K562 (cell line): ENCODE measurements around the gene SGPP1. TPM values are rescaled to one million over a fixed set of nuclear protein-coding genes. Genes with fewer than 3 reads are reported as not detected.

ENCODE experiments used
- BRCA1 ChIP-seq, 2 experiments: fragments of 450-650 bp in 1 of 2; sonication (generic) in 1 of 2; formaldehyde crosslinking in 1 of 2; IDR thresholded peaks; 2 replicates each; pipeline versions ENCODE4 v1.5.0 to v1.6.1; 2017 to 2020; ENCODE audit warnings: mild to moderate bottlenecking in 1 of 2, missing genetic modification reagents in 1 of 2
- CHCHD3 ChIP-seq: fragments of 250-450 bp; sonication (Bioruptor Pico); IDR thresholded peaks from 2 replicates; pipeline ENCODE4 v2.1.2; 2022; ENCODE audit warnings: mild to moderate bottlenecking
- CHD2 ChIP-seq: IDR thresholded peaks from 2 replicates; pipeline ENCODE4 v1.6.1; 2011; ENCODE audit warnings: low read depth, low read length
- DIDO1 ChIP-seq: fragments of 450-650 bp; IDR thresholded peaks from 2 replicates; pipeline ENCODE4 v1.6.1; 2016; ENCODE audit warnings: low read depth, missing biosample characterization, missing genetic modification characterization
- EWSR1 ChIP-seq: fragments of 450-650 bp; IDR thresholded peaks from 2 replicates; pipeline ENCODE4 v1.6.1; 2018; ENCODE audit warnings: borderline replicate concordance, mild to moderate bottlenecking, low read depth, moderate library complexity; ENCODE audit not compliant: partially characterized antibody
- FOXP1 ChIP-seq: sonication (generic); formaldehyde crosslinking; IDR thresholded peaks from 2 replicates; pipeline ENCODE4 v1.8.0; 2022; ENCODE audit warnings: mild to moderate bottlenecking, missing genetic modification reagents
- GABPA ChIP-seq: fragments of 200-800 bp; sonication (Bioruptor generic); conservative IDR thresholded peaks from 2 replicates; pipeline ENCODE4 v1.6.1; 2016; ENCODE audit warnings: low read depth, missing genetic modification characterization, missing compliant biosample characterization
- HDAC1 ChIP-seq, 2 experiments: fragments of 450-650 bp; IDR thresholded peaks; 2 replicates each; pipeline ENCODE4 v1.6.1; 2016 to 2017; ENCODE audit warnings: inconsistent platforms in 1 of 2, mild to moderate bottlenecking in 1 of 2, moderate library complexity in 1 of 2
- HDGF ChIP-seq: fragments of 450-650 bp; IDR thresholded peaks from 2 replicates; pipeline ENCODE4 v1.6.1; 2016
- NCOA6 ChIP-seq: fragments of 450-650 bp; IDR thresholded peaks from 2 replicates; pipeline ENCODE4 v1.6.1; 2017; ENCODE audit warnings: mild to moderate bottlenecking
- PTTG1 ChIP-seq: fragments of 450-650 bp; IDR thresholded peaks from 2 replicates; pipeline ENCODE4 v1.6.1; 2016; ENCODE audit warnings: low read depth, mild to moderate bottlenecking, missing genetic modification characterization, missing compliant biosample characterization
- RAD21 ChIP-seq, 2 experiments: fragments of 250-450 bp in 1 of 2; fragments of 450-650 bp in 1 of 2; sonication (Bioruptor Pico) in 1 of 2; formaldehyde crosslinking in 1 of 2; IDR thresholded peaks in 1 of 2; conservative IDR thresholded peaks in 1 of 2; 2 replicates each; pipeline versions ENCODE4 v1.4.0 to v1.8.0; 2020 to 2022; ENCODE audit warnings: mild to moderate bottlenecking in 2 of 2, moderate library complexity in 1 of 2
- RBBP5 ChIP-seq: fragments of 200-600 bp; sonication (generic); IDR thresholded peaks from 2 replicates; pipeline ENCODE4 v1.6.1; 2012; ENCODE audit warnings: borderline replicate concordance, mild to moderate bottlenecking, low read length, control low read depth, inconsistent platforms; ENCODE audit not compliant: insufficient read depth, poor library complexity, severe bottlenecking
- RNF2 ChIP-seq: sonication (generic); IDR thresholded peaks from 2 replicates; pipeline ENCODE4 v1.6.1; 2016
- SMARCE1 ChIP-seq: fragments of 450-650 bp; IDR thresholded peaks from 2 replicates; pipeline ENCODE4 v1.7.1; 2016; ENCODE audit warnings: mild to moderate bottlenecking
- SREBF1 ChIP-seq: fragments of 150-350 bp; IDR thresholded peaks from 2 replicates; pipeline ENCODE4 v1.6.1; 2014; ENCODE audit warnings: antibody characterized with exemption, low read depth, low read length, borderline replicate concordance
- TCF3 ChIP-seq: sonication (generic); formaldehyde crosslinking; IDR thresholded peaks from 2 replicates; pipeline ENCODE4 v1.4.0; 2020; ENCODE audit warnings: mild to moderate bottlenecking, missing genetic modification reagents
- U2AF2 ChIP-seq: fragments of 200-400 bp; formaldehyde crosslinking; optimal IDR thresholded peaks from 2 replicates; pipeline ENCODE3; 2017; ENCODE audit warnings: low read depth, mild to moderate bottlenecking, low read length
- ZBTB1 ChIP-seq: sonication (generic); formaldehyde crosslinking; IDR thresholded peaks from 2 replicates; pipeline ENCODE4 v1.8.1; 2023; ENCODE audit warnings: missing genetic modification reagents, low read depth, mild to moderate bottlenecking, borderline replicate concordance
- ZKSCAN1 ChIP-seq: fragments of 150-350 bp; IDR thresholded peaks from 2 replicates; pipeline ENCODE4 v1.6.1; 2016; ENCODE audit warnings: low read depth, low read length
- ZNF316 ChIP-seq: fragments of 450-650 bp; IDR thresholded peaks from 2 replicates; pipeline ENCODE4 v1.6.1; 2016
- ZNF57 ChIP-seq: fragments of 450-650 bp; formaldehyde crosslinking; IDR thresholded peaks from 2 replicates; pipeline ENCODE4 v1.4.0; 2020; ENCODE audit warnings: mild to moderate bottlenecking, moderate library complexity
- polyA plus RNA-seq, 8 experiments: library from polyadenylated mRNA; depleted of rRNA in 4 of 8; stranded (reverse) in 5 of 8; unstranded in 3 of 8; fragments of >200 nt; fragmentation: Nextera tagmentation in 2 of 8; fragmentation: Illumina TruSeq in 1 of 8; extraction: Ambion mirVana in 2 of 8; extraction: Trizol in 1 of 8; gene quantifications; 2 replicates each; pipeline versions ENCODE4 v1.2.1 to v1.2.3, GENCODE V29; 2011 to 2014; ENCODE audit warnings: inconsistent platforms in 1 of 8, missing spikeins in 1 of 8
- total RNA-seq, 7 experiments: library from RNA; depleted of rRNA in 6 of 7; stranded (reverse); fragments of >200 nt in 6 of 7; fragmentation: Illumina TruSeq in 2 of 7; extraction: Trizol in 2 of 7; gene quantifications; 2 replicates each; pipeline versions ENCODE4 v1.2.1 to v1.2.3, GENCODE V29; 2011 to 2021; ENCODE audit warnings: low replicate concordance in 1 of 7
- TF ChIP-seq, protein P1 (sequence below), 2 experiments: IDR thresholded peaks; 2 replicates each; pipeline ENCODE4 v1.6.1; 2011; ENCODE audit warnings: borderline replicate concordance in 1 of 2, control low read depth in 1 of 2, low read depth in 1 of 2, low read length in 1 of 2, mild to moderate bottlenecking in 1 of 2, mixed read lengths in 1 of 2, moderate library complexity in 1 of 2; ENCODE audit not compliant: insufficient read depth in 1 of 2, insufficient read length in 1 of 2, poor library complexity in 1 of 2, severe bottlenecking in 1 of 2; ENCODE audit errors: extremely low read depth in 1 of 2
- TF ChIP-seq, protein P2 (sequence below): fragments of 250-450 bp; sonication (Bioruptor Pico); IDR thresholded peaks from 2 replicates; pipeline ENCODE4 v1.8.0; 2022; ENCODE audit warnings: moderate library complexity, mild to moderate bottlenecking, inconsistent platforms
- TF ChIP-seq, protein P3 (sequence below): fragments of 450-650 bp; IDR thresholded peaks from 2 replicates; pipeline ENCODE4 v1.6.1; 2016

SGPP1 gene
- total and polyA plus RNA-seq, 9 of the 15 experiments (the other 6 are each of a cell fraction or from before 2014, with no cell fraction given): 2.2 to 7.3 (median 5.6) TPM

DNA sequence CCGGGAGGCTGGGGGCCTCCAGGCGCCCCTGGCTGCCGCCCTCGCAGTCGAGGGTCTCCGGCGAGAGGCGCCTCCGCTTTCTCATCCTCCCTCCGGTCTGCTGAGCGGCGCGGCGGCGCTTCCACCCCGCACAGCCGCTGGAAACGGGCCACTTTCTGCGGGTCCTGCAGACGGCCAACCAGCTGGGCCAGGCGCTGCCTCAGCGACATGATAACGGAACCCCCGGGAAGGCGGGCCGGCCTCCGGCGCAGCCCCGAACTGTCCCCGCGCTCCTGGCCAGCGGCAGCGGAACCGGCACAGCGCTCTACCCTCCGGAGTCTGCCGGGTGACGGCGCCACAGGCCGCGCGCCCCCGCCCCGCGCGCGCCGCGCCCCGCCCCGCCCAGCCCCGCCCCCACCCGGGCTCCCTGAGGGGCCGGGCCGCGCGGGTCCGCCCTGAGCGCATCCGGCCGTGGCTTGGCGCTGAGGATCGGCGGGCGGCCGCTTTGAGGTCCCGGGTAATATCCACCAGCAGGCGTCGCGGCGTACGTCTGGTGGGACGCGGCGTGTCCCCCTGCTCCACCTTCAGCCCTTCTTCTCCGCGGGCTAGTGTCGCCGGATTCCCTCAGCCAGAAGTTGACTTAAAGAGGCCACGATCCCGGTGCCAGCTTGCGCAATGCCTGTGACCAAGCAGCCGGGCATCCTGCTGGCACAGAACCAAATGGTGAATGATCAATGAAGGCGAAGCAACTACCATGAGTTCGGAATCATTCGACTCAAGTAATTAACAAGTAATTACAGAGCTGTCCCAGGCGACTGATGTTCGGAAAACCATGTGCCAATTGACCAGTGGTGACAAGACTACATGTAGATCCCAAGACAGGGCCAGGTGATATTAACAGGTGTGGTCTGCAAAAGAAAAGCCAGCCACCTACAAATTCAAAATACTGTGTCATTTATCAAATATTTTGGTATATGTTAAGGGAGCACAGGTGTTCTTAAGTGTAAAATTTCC is at the start of gene SGPP1 (continued):
- TF ChIP-seq, protein P1, sequence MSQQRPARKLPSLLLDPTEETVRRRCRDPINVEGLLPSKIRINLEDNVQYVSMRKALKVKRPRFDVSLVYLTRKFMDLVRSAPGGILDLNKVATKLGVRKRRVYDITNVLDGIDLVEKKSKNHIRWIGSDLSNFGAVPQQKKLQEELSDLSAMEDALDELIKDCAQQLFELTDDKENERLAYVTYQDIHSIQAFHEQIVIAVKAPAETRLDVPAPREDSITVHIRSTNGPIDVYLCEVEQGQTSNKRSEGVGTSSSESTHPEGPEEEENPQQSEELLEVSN (IDR thresholded peaks at IDR 0.05; ENCODE audit: borderline replicate concordance in 1 of 2, extremely low read depth in 1 of 2, insufficient read depth in 1 of 2, insufficient read length in 1 of 2, low read depth in 1 of 2, low read length in 1 of 2, poor library complexity in 1 of 2, severe bottlenecking in 1 of 2): peak in 1 of 2 experiments; percentile 35
- TF ChIP-seq RNF2: no peak
- TF ChIP-seq DIDO1 (tag): no peak
- TF ChIP-seq HDAC1 (IDR thresholded peaks at IDR 0.05): no peak
- no peak for TF ChIP-seq ZNF57 (CRISPR knock-in tag)
- TF ChIP-seq, protein P2, sequence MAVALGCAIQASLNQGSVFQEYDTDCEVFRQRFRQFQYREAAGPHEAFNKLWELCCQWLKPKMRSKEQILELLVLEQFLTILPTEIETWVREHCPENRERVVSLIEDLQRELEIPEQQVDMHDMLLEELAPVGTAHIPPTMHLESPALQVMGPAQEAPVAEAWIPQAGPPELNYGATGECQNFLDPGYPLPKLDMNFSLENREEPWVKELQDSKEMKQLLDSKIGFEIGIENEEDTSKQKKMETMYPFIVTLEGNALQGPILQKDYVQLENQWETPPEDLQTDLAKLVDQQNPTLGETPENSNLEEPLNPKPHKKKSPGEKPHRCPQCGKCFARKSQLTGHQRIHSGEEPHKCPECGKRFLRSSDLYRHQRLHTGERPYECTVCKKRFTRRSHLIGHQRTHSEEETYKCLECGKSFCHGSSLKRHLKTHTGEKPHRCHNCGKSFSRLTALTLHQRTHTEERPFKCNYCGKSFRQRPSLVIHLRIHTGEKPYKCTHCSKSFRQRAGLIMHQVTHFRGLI (CRISPR knock-in tag): no peak
- TF ChIP-seq PTTG1 (tag): no peak
- no peak for TF ChIP-seq BRCA1 (IDR thresholded peaks at IDR 0.05)
- TF ChIP-seq BRCA1 (CRISPR knock-in tag; IDR thresholded peaks at IDR 0.05): no peak
- no peak for TF ChIP-seq U2AF2
- no peak for TF ChIP-seq ZNF316
- TF ChIP-seq RAD21 (CRISPR knock-in tag; conservative IDR thresholded peaks at IDR 0.05 in 1 of 2, IDR thresholded peaks at IDR 0.05 in 1 of 2): peak in 1 of 2 experiments; percentile 30; a peak in 1 of 4 replicates
- no peak for TF ChIP-seq TCF3 (CRISPR knock-in tag)
- no peak for TF ChIP-seq HDGF
- TF ChIP-seq RBBP5: peak; percentile 32
- TF ChIP-seq FOXP1 (CRISPR knock-in tag): no peak
- peak; percentile 75 for TF ChIP-seq NCOA6
- TF ChIP-seq EWSR1: no peak
- TF ChIP-seq CHCHD3 (CRISPR knock-in tag): no peak
- no peak for TF ChIP-seq SMARCE1
- TF ChIP-seq ZBTB1: no peak
- TF ChIP-seq GABPA (tag): peak; percentile 47; the same call in 1 of the 2 replicates
- TF ChIP-seq, protein P3, sequence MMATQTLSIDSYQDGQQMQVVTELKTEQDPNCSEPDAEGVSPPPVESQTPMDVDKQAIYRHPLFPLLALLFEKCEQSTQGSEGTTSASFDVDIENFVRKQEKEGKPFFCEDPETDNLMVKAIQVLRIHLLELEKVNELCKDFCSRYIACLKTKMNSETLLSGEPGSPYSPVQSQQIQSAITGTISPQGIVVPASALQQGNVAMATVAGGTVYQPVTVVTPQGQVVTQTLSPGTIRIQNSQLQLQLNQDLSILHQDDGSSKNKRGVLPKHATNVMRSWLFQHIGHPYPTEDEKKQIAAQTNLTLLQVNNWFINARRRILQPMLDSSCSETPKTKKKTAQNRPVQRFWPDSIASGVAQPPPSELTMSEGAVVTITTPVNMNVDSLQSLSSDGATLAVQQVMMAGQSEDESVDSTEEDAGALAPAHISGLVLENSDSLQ: no peak
- TF ChIP-seq CHD2: no peak
- TF ChIP-seq ZKSCAN1: no peak
- TF ChIP-seq SREBF1: no peak
